NK-92 treated with Interleukin-12 subunit alpha and Interleukin-12 subunit beta, amount 100 ng/mL, for 24 hours (cell line): Measurements from ENCODE around the gene NLGN1.

ENCODE experiments used
- DNase-seq: peaks from one replicate; lab custom pipeline; 2025; lab: John Stamatoyannopoulos, UW

NLGN1 gene

DNA sequence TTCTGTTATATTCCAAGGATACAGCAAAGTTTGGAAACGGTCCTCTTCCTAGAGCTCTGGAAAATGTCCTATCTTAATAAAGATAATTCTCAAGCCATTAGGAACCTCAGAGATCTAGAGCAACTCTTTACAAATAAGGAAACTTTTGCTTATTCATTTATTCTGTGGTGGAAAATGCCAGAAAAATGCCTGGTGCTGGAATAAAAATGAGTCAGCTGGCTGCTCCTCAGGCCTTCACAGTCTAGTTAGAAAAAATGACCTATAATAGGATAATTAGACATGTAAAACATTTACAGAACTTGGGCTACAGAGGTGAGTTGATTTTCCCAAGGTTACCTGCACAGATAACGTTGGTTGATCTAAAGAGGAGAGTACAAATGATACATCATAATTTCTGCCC, 372.5 kb downstream of the NLGN1 start:
- no peak for DNase-seq

DNA sequence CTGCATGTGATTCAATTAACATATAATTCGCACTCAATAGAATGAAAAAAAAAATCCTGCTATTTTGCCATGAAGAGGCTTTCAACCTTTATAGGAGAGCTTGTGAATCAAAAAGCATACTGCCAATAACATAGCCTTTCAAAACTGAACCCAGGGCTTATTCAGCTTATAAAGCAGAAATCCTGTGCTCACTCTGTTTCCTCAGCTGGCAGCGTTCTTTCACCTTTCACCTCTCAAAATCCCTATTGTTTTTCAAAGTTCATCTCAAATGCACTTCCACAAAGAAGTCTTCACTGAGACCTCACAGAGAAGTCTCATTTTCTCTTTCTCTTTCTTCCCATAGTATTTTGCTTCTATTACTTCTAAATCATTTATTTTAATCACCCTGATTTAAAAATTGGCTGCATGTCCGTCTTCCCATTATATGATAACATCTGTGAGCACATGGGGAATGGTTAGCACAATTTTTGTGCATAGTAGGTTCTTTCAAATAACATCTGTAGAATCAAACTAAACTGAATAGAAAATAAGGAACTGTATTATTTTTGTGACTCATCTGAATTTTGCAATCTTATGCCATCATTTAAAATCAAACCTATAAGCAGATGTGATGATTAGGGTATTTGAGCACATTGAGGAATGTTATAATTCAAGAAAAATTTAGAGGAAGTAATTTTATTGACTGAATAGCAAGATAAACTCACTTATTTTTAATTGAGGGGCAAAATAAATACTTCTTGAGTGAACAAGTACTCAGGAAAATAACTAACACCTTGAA, 373.4 kb downstream of the NLGN1 start:
- no peak for DNase-seq

DNA sequence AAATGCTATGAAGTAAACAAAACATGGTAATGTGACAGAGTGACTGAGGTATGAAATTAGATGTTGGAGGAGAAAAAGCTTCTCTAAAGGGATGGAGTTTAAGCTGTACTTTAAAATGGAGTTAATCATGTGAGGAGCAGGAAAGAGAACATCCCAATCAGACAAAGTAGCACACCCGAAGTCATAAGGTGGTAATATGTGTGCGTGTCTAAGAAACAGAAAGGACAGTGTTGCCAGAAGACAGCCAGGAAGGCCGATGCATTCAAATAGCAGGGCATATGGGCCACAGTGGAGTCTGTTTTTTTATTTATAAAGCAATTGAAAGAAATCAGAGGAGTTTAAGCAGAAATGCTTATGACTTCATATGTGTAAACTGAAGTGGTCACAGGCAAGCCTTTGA, 376.3 kb downstream of the NLGN1 start:
- DNase-seq: no peak

DNA sequence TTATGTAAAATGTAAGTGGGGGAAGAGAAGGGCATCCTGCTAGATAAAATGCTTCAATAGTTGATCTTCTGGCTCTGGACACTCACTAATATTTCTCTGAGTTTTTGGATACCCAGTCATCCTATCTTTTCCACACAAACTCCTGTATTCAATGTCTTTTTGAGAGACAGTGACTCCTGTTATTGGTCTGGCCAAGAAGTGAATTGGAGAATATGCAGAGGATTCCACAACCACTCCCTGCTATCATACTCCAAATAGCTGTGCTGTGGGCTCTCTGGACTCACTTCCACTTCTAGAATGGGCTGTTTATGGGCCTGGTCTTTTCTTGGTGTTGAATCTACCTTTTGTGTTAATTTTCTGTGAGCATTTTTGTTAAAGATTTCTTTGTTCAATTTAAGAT, 376.8 kb downstream of the NLGN1 start:
- no peak for DNase-seq

DNA sequence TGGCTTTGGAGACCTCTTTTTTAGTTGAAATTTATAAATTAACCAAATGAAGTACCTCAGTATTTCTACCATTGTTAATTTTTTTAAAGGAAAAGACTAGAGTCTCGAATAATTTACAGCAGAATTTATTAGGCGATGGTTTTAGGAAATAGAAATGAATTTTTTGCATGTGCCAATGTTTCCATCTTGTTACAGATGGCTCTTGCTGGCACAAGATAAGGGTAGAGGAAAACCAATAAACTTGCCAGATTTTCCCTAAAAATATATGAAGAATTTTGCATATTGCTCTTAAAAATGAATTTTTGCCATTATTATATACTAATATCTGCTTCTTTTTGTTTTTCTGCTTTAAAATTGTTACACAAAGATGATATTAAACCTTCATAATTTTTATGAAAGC, 380.7 kb downstream of the NLGN1 start:
- no peak for DNase-seq

DNA sequence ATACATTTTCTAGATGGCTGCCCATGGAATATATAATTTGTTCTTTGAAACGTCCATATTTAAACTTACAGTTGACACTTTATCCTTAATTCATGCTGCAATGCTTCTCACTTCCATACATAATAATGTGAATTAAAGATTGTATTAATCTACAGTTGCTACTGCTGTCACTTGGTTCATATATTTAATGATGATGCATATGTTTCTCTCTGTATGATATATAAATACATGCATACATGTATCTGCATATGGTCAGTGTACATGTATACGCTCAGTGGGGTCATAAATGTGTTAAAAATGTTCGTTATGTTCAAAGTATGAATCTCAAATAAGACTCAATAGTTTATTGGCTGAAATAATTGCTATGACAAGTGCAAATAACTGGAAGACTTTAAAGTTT, 382.5 kb downstream of the NLGN1 start:
- no peak for DNase-seq

DNA sequence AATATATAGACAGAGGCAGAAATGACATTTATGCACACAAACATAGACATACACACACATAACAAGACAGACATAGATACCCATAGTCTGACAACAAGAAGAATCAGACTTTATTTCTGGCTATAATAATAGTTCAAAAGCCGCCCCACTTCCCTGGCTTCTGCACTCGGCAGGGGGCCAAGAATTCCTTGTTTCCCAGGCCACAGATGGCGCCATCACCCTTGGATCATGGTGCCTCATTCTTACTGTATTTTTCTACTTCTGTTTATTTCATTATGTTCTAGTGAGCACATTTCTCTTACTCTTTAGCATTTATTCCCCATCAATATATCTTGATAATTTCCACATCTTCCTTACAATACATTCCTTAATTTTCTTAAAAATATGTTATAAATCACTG, 387.5 kb downstream of the NLGN1 start:
- no peak for DNase-seq

DNA sequence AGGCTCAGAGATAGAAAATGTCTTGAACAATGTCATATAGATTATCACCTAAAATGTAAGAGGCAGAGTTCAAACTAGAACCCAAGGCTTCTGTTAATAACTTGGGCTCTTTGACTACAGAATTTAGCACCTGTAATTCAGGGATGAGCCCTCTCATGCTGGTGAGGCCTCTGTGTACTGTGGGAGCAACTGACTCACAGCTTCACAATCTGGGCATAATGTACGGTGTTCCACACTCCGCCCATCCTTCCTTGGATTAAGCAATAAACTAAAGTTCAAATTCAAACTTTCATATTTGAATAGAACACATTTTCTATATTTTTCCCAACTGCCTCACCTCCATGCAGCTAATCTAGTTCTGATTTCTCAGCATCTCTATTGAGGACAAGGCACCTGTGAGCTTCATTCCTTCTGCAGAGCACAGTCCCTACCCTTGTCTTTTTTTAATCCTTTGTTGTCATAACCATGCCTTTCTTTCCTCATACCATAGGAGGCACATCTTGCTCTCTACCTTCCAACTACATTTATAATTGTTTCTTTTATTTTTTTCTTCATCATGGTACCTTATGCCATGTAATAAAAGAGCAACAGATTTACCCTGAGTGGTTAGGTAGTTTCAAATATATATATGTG, 392.1 kb downstream of the NLGN1 start:
- no peak for DNase-seq

DNA sequence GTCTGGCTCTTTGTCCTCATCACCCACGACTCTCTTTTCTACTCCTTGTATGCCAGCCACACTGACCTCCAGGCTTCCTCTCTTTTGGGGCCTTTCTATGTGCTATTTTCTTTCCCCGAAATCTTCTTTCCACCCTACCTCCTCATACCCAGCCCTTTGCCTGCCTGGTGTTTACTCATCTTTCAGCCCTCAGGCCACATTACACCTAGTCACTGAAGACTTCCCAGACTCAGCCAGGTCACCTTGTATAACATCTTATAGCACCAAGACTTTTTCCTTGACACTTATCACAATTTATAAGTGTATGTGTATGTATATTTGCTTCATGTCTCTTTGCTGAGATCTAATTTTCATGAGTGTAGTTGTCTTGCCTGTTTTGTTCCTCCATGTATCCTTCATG, 396.4 kb downstream of the NLGN1 start:
- DNase-seq: no peak

DNA sequence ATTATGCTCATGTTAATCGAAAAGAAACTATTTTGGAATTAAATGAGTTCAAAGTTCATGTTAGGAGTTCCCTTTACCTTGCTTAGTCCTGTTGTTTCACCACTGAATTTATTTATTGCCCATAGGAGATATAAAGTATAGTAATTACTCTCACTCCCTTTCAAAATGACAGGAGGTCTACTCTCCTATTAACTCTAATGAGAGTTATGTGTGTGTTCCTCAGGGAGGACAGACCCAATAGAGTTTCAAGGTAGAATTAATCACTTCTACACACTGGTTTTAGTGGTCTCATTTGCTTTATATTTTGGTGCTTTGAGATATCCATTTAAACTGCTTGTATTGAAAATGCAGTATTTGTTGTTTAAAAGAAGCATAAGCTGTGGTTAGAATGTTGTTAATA, 398.9 kb downstream of the NLGN1 start:
- no peak for DNase-seq

DNA sequence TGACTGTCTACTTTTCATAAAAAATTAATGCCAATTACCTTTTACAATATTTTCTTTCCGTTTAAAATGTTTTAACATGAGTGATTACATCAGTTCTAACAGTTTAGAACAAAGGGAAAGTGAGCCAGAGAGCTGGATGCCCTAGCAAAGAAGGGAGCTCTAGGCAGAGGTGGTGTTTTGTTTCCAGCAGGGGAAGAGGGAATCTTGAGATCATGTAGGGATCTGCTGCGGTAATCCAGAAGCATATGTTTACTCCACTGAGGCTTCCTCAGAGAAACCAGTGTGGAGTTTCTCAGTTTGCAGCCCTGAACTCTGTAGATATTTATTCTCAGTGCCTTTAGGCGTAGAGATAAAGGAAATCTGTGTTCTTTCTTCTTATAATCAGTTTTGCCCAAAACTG, 399.3 kb downstream of the NLGN1 start:
- DNase-seq: no peak

DNA sequence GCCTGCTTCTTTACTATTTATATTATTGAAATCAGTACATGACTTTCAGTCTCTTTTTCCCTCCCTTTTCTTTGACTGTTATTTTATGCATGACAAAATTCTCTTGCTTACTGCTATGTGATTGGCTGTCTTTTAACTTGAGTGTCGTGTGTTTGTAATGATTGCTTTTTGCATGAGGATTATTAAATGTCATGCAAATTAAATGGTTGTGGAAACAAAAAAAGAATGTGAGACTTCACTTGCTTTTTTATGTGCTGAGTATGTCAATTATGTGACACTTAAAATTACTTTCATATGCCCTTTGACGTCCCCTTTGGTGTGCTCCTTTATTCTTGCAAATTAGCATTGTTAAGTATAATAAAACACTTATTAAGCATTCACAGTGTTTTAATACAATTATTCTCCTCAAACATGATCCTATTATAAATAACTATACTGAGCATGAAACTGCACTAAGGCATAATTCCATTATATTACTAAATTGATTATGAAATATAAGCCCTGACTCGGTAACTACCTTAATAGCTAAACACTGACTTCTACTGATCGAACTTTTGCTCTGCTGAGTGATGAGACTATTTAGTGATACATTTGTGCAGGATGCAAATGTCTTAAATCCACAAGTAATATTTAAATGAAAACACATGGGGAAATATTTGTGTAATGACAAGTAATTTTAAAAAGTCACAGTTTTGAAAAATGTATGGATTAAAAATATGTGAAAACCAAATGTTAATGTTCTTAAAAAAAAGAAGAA, 401.7 kb downstream of the NLGN1 start:
- DNase-seq: no peak

DNA sequence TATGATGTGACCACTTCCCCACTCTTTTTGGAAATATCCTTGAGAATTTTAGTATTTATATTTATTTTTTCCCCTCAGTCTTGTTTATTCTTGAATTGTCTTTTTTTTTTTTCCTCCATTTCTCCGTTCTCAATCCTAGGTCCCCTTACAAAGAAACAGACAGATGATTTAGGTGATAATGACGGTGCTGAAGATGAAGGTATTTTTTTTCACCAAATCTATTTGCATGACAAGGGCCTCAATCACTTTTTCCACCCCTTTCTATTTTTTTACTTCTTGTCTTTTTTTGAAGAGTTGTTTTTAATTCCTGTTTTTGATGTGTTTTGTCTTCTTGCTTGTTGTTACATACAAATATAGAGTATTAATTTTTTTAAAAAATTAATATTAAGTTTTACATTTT, 402.6 kb downstream of the NLGN1 start:
- no peak for DNase-seq

DNA sequence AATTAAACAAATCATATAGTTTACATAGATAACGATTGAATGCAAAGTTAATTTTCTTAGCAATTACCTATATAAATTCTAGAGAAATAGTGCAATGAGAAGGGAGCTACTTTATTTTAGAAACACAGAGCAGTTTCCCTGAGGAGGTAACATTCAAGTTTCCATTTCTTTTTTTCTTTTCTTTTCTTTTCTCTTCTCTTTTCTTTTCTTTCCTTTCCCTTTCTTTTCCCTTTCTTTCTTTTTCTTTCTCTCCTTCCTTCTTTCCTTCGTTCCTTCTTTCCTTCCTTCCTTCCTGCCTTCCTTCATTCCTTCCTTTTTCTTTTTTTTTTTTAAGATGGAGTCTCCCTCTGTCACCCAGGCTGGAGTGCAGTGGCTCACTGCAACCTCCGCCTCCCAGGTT, 417.3 kb downstream of the NLGN1 start:
- DNase-seq: no peak

DNA sequence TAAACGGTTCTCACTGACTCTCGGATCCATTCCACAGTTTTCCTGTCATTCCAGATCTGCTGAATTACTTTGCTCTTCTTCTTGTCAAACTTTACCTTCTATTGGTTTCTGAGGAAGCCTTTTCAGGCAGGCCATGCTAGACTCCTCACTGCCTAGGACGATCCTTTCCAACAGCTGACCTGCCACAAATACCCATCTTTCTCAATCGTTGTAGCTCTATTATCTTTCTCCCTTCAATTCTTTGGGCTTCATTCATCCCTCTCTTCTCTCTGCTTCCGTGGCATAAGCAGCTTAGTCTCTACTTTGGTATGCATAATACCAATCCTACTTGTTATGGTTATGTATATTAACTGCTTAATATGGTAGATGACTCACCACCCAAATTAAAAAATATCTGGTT, 421.8 kb downstream of the NLGN1 start:
- no peak for DNase-seq

DNA sequence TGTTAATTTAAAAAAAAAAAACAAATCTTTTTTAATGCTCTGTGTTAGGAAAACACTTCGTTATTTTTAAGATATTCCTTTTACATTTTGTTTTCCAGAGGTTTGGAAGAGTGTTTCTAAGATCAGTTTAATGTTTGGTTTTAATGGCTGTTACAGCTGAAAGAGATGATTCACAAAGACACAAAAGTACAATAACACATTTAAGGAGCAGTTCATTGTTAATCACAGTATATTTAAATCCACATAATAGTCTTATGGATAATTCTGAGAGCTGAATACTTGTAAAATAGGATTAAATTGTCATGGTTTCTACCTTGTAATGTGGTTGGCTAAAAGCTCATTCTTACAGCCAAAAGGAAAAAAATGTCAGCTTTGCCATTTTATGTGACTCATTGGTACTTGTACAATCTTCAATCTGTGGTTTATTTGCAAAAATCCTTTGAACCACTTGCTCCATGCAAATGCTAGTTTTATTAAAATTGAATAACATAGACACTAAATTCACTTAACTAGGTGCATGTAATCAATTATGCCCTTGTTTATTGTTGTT, 426.4 kb downstream of the NLGN1 start:
- no peak for DNase-seq

DNA sequence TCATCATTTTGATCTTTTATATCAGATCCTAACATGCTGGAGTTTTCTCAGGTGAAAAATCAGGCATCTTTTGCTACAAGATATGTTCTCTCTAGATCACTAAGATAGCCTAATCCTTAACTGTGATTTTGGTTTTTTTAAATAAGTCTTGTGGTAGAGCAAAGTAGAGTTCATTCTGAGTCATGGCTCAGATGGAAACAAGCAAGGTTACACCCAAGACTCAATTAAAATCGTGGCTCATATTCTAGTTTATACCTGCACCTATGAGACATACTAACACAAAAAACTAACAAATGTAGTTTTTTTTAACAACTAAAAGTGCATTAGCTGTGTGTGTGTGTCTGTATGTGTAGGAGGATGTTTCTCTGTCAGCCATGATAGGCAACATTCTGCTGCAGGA, 428.2 kb downstream of the NLGN1 start:
- no peak for DNase-seq

DNA sequence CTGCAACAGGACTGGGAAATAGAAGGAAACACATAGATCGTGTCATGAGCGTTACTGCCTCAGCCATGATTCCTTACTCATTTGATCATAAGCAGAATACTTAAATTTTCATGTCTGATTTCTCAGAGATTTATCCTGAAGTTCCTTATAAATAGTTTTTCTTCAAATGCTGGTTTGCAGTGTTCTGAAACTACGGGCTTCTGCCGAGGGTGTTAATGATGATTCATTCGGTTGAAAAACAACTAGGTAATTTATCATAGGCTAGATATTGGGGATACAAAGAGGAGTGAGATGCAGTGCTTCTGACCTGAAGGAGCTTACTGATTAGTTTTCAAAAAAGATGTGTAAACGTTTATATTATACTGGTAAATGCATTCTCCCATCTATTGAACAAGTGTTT, 428.9 kb downstream of the NLGN1 start:
- DNase-seq: no peak

DNA sequence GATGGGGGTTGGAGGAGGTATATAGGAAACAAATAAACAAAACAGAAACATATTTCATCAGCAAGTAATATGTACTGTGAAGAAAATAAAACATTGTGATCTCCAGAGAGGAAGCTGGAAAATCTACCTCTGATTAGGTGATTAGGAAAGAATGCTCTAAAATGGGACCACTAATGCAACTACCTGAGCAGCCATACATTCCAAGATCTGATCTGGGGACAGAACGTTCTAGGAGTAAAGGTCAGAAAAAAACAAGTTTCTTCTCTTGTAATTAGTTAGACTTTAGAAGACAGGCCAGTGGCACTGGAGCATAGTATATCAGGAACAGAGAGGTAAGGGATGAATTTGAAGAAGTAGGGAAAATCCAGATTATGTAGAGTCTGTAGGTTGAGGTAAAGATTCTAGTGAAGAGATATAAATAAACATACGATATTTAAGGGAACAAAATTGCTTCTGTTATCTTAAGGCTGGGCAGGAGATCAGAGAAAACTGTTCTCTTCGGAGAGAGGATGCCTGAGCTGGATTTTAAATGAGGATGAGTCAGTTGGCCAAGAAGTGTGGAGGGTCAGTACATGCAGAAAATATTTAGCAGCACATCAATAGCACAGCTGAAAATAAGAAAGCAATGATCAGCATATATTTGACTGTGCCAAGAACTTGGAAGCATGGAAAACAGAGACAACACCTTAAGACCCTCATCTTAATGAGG, 429.5 kb downstream of the NLGN1 start:
- no peak for DNase-seq

DNA sequence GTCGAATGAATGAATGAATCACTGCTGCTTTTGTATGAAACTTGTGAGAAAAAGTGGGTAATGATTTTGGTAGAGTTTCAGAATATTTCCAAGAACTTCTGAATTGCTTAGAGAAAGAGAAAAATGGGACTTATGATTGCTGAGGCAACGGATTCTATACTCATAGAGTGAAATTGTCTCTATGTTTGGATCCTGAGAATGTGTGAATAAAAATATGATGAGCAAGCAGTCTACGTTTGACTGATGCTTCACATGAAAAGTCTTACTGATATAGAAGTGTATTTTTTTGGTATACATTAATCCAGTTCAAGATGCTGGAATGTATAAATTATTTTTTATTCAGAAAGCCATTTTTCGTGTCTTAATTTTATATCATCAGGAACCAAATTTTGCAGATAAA, 441.1 kb downstream of the NLGN1 start:
- no peak for DNase-seq

DNA sequence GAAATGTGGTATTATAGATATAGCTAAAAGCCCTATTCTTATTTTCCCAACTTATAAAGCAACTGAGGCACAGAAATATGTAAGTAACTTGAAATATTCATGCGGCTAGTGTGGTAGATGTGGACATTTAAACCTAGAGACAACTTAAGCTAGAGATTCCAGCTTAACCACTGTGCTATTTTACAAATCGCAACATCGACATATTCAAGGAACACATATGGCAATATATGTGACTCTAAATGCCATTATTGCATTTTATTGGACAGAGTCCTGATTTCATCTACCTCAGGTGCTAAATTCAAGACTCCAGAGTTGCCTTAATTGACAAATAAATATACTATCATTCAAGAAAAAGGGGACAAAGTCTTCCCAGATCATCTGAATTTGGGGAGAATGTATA, 442.3 kb downstream of the NLGN1 start:
- no peak for DNase-seq

DNA sequence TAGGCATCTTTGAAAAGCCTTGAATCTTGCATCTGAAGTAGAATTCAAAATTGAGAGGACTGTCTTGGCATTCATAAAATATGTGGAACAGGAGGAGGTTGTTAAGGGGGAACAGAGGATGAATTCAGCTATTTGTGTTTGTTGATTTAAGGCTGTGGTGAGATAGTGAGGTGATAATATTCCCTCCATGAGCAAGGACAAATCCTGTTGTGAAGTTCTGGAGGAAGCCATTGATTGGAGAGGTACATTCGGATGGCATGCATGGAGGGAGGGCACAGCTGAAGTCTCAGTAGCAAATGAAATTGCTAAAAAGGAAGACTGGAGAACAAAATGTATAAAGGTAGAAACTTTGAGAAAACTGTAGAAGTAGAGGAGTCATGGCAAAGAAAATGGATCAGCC, 443.8 kb downstream of the NLGN1 start:
- no peak for DNase-seq
